Osteocyte (in vitro differentiated cells): Measurements from ENCODE around the gene PRPF8. TPM values are rescaled to one million over a fixed set of nuclear protein-coding genes. Genes with fewer than 3 reads are reported as not detected.

Experiments used
- DNase-seq: peaks from one replicate; pipeline ENCODE4 v3.0.0; 2021; ENCODE audit warnings: mixed read lengths; ENCODE audit not compliant: unreplicated experiment; ENCODE audit errors: extremely low spot score
- H3K27ac Mint-ChIP-seq: one replicate; pipeline ENCODE4 v1.8.0; 2021; ENCODE audit warnings: mild to moderate bottlenecking, mixed read lengths; ENCODE audit not compliant: unreplicated experiment
- H3K27me3 Mint-ChIP-seq: one replicate; pipeline ENCODE4 v1.8.0; 2021; ENCODE audit warnings: mixed read lengths; ENCODE audit not compliant: unreplicated experiment
- H3K36me3 Mint-ChIP-seq: one replicate; pipeline ENCODE4 v1.8.0; 2021; ENCODE audit warnings: mixed read lengths; ENCODE audit not compliant: unreplicated experiment
- H3K4me1 Mint-ChIP-seq: one replicate; pipeline ENCODE4 v1.8.0; 2021; ENCODE audit warnings: mixed read lengths; ENCODE audit not compliant: unreplicated experiment
- H3K4me3 Mint-ChIP-seq: one replicate; pipeline ENCODE4 v1.8.0; 2021; ENCODE audit warnings: mild to moderate bottlenecking, moderate library complexity, mixed read lengths; ENCODE audit not compliant: unreplicated experiment
- H3K9me3 Mint-ChIP-seq: one replicate; pipeline ENCODE4 v1.8.0; 2021; ENCODE audit warnings: mixed read lengths; ENCODE audit not compliant: unreplicated experiment
- CTCF ChIP-seq: fragments of 200-600 bp; sonication (generic); IDR thresholded peaks from 2 replicates; pipeline ENCODE4 v1.5.0; 2021; ENCODE audit warnings: antibody characterized with exemption, mild to moderate bottlenecking, moderate library complexity
- total RNA-seq: library from RNA; stranded (reverse); gene quantifications from 2 replicates; pipeline ENCODE4 v1.2.1, GENCODE V29; 2021

The PRPF8 gene
- total RNA-seq, 1 donor from 2014 or later = 238 TPM

- Mint-ChIP-seq H3K9me3 (no peaks in the 10 kb centered on the region), H3K4me3 (no peak overlapping the region), H3K27ac (no peak overlapping the region), H3K27me3 (peaks cover 11% of the 10 kb centered on the region), H3K4me1 (no peaks in the 10 kb centered on the region), H3K36me3 (no peaks in the 10 kb centered on the region)
- no peak for TF ChIP-seq CTCF
- no peak for DNase-seq
These were observed 48.8 kb downstream of the PRPF8 start for GRCh38 chr17:1635675-1636465.

- no peaks in the 10 kb centered on the region for H3K36me3 Mint-ChIP-seq
- H3K27ac Mint-ChIP-seq = no peak overlapping the region
- H3K27me3 Mint-ChIP-seq = peaks cover 18% of the 10 kb centered on the region
- H3K4me1 Mint-ChIP-seq = peaks cover 3% of the 10 kb centered on the region
- H3K9me3 Mint-ChIP-seq = no peaks in the 10 kb centered on the region
- H3K4me3 Mint-ChIP-seq = no peak overlapping the region
- DNase-seq = no peak
- no peak for TF ChIP-seq CTCF
These were observed 49.6 kb downstream of the PRPF8 start for GRCh38 chr17:1634841-1635650.

GRCh38 chr17:1630662-1631061 is 54.0 kb downstream of the PRPF8 start:
- H3K27me3 Mint-ChIP-seq = peaks cover 29% of the 10 kb centered on the region
- H3K4me1 Mint-ChIP-seq = peaks cover 16% of the 10 kb centered on the region
- H3K9me3 Mint-ChIP-seq = no peaks in the 10 kb centered on the region
- DNase-seq = no peak
- H3K36me3 Mint-ChIP-seq = no peaks in the 10 kb centered on the region
- TF ChIP-seq CTCF = no peak
- H3K4me3 Mint-ChIP-seq = peak overlapping the region; percentile 75
- no peak overlapping the region for H3K27ac Mint-ChIP-seq

- TF ChIP-seq CTCF = peak; percentile 57
- no peak for DNase-seq
- Mint-ChIP-seq H3K36me3 (no peaks in the 10 kb centered on the region), H3K9me3 (no peaks in the 10 kb centered on the region), H3K27ac (peak overlapping the region; percentile 80), H3K4me1 (peaks cover 16% of the 10 kb centered on the region), H3K27me3 (peaks cover 29% of the 10 kb centered on the region), H3K4me3 (peak overlapping the region; percentile 75)
These were observed 55.0 kb downstream of the PRPF8 start for GRCh38 chr17:1629504-1630310.
